HepG2 (cell line): ENCODE results near the gene MYL3. TPM values are rescaled to one million over a fixed set of nuclear protein-coding genes. Genes with fewer than 3 reads are reported as not detected.
A peak's percentile ranks its signal among the peaks of the same experiment; 100 is the strongest.

Experiments
- ATAD3A ChIP-seq: sonication (generic); formaldehyde crosslinking; IDR thresholded peaks from 2 replicates; pipeline ENCODE4 v1.4.0; 2020; ENCODE audit warnings: missing genetic modification reagents
- CCAR2 ChIP-seq: fragments of 200-400 bp; formaldehyde crosslinking; optimal IDR thresholded peaks from 2 replicates; pipeline ENCODE3; 2018; ENCODE audit warnings: low read depth, mild to moderate bottlenecking, low read length, moderate library complexity
- MTF2 ChIP-seq: sonication (generic); formaldehyde crosslinking; IDR thresholded peaks from 2 replicates; pipeline ENCODE4 v1.5.0; 2020; ENCODE audit warnings: missing genetic modification reagents, borderline replicate concordance
- NFE2 ChIP-seq: sonication (generic); formaldehyde crosslinking; IDR thresholded peaks from 2 replicates; pipeline ENCODE4 v1.4.0; 2020; ENCODE audit warnings: missing genetic modification reagents
- NR3C1 ChIP-seq: sonication (generic); formaldehyde crosslinking; IDR thresholded peaks from 2 replicates; pipeline ENCODE4 v1.4.0; 2020; ENCODE audit warnings: missing genetic modification reagents
- PCBP1 ChIP-seq: fragments of 200-400 bp; formaldehyde crosslinking; IDR thresholded peaks from 2 replicates; pipeline ENCODE4 v1.6.1; 2017; ENCODE audit warnings: mild to moderate bottlenecking, low read depth, low read length, borderline replicate concordance
- REL ChIP-seq: sonication (generic); formaldehyde crosslinking; conservative IDR thresholded peaks from 2 replicates; pipeline ENCODE4 v1.8.0; 2022; ENCODE audit warnings: mild to moderate bottlenecking, missing genetic modification reagents, moderate library complexity
- SMAD1 ChIP-seq: sonication (generic); formaldehyde crosslinking; IDR thresholded peaks from 2 replicates; pipeline ENCODE4 v1.4.0; 2020; ENCODE audit warnings: missing genetic modification reagents, low read depth, mild to moderate bottlenecking, borderline replicate concordance
- SMC3 ChIP-seq: IDR thresholded peaks from 2 replicates; pipeline ENCODE4 v1.6.1; 2011; ENCODE audit warnings: low read length, improper control_type of control experiment
- ZBTB10 ChIP-seq: sonication (generic); formaldehyde crosslinking; IDR thresholded peaks from 2 replicates; pipeline ENCODE4 v1.4.0; 2020; ENCODE audit warnings: missing genetic modification reagents, borderline replicate concordance
- ZBTB2 ChIP-seq: sonication (generic); formaldehyde crosslinking; IDR thresholded peaks from 2 replicates; pipeline ENCODE4 v1.8.0; 2022; ENCODE audit warnings: low read depth, missing genetic modification reagents
- ZBTB43 ChIP-seq: sonication (generic); formaldehyde crosslinking; conservative IDR thresholded peaks from 2 replicates; pipeline ENCODE4 v1.4.0; 2020; ENCODE audit warnings: missing genetic modification reagents
- ZFP36L2 ChIP-seq: sonication (generic); formaldehyde crosslinking; IDR thresholded peaks from 2 replicates; pipeline ENCODE4 v1.4.0; 2020; ENCODE audit warnings: missing genetic modification reagents
- ZNF205 ChIP-seq: IDR thresholded peaks from 2 replicates; pipeline ENCODE4 v1.6.1; 2018; ENCODE audit warnings: missing biosample characterization, missing genetic modification reagents
- ZNF251 ChIP-seq: sonication (generic); formaldehyde crosslinking; IDR thresholded peaks from 2 replicates; pipeline ENCODE4 v1.9.0; 2021; ENCODE audit warnings: mild to moderate bottlenecking, missing genetic modification reagents
- ZNF724P ChIP-seq: sonication (generic); formaldehyde crosslinking; IDR thresholded peaks from 2 replicates; pipeline ENCODE4 v1.8.0; 2022; ENCODE audit warnings: missing genetic modification reagents, borderline replicate concordance
- polyA plus RNA-seq, 8 experiments: library from polyadenylated mRNA; depleted of rRNA in 3 of 8; stranded (reverse) in 7 of 8; unstranded in 1 of 8; fragments of >200 nt; fragmentation: Illumina TruSeq in 4 of 8; extraction: Trizol in 4 of 8; gene quantifications; 2 replicates each; pipeline versions ENCODE4 v1.2.1 to v1.2.3, GENCODE V29; 2011 to 2016; ENCODE audit warnings: low read depth in 4 of 8, missing spikeins in 1 of 8, mixed read lengths in 1 of 8; ENCODE audit not compliant: insufficient read depth in 1 of 8
- total RNA-seq, 5 experiments: library from RNA; depleted of rRNA; stranded (reverse); fragments of >200 nt; fragmentation: Illumina TruSeq; extraction: Trizol; gene quantifications; 2 replicates each; pipeline ENCODE4 v1.2.3, GENCODE V29; 2016; ENCODE audit warnings: low read depth in 1 of 5

Gene MYL3
- total and polyA plus RNA-seq, 2 of the 13 experiments (the other 11 are each of a cell fraction or from before 2014, with no cell fraction given): not detected

GRCh38 chr3:46866720-46867549 lies 3.7 kb upstream of the MYL3 start (continued):
- TF ChIP-seq ZBTB10 (no peak), NFE2 (no peak), ZNF724P (no peak), ZFP36L2 (CRISPR knock-in tag) (no peak), SMC3 (peak; percentile 76), ZNF205 (CRISPR knock-in tag) (no peak), SMAD1 (no peak), PCBP1 (no peak), CCAR2 (no peak), ZBTB2 (CRISPR knock-in tag) (no peak), ZNF251 (CRISPR knock-in tag) (no peak), NR3C1 (CRISPR knock-in tag) (no peak), REL (CRISPR knock-in tag) (no peak), ATAD3A (CRISPR knock-in tag) (no peak), ZBTB43 (CRISPR knock-in tag) (no peak), MTF2 (CRISPR knock-in tag) (no peak)
